SK-N-SH (cell line): Measurements from ENCODE around the gene IL16. TPM values are rescaled to one million over a fixed set of nuclear protein-coding genes. Genes with fewer than 3 reads are reported as not detected.

Source experiments
- CTCF ChIA-PET: fragments of 300-600, 350-600 bp; formaldehyde crosslinking; extraction: SDS; loops from one replicate; lab custom pipeline; 2021; lab: Yijun Ruan, JAX
- POLR2A ChIA-PET: fragments of 350-600 bp; sonication (Branson Sonifier 250); formaldehyde crosslinking; extraction: SDS; loops from one replicate; lab custom pipeline; 2020; ENCODE audit warnings: antibody characterized with exemption, inconsistent platforms; lab: Yijun Ruan, JAX
- DNase-seq: peaks from one replicate; pipeline ENCODE4 v3.0.0; 2012
- H2AFZ ChIP-seq: fragments of 200-600 bp; sonication (generic); 2 replicates; pipeline ENCODE4 v1.8.1; 2016; ENCODE audit warnings: antibody characterized with exemption, mild to moderate bottlenecking, low read depth
- H3F3A ChIP-seq: fragments of 200-600 bp; sonication (generic); replicated peaks from 2 replicates; pipeline ENCODE3; 2016; ENCODE audit warnings: antibody characterized with exemption, mild to moderate bottlenecking; ENCODE audit not compliant: insufficient read depth
- H3K27ac ChIP-seq, 2 experiments: fragments of 200-500 bp in 1 of 2; fragments of 200-600 bp in 1 of 2; sonication (Bioruptor generic) in 1 of 2; sonication (generic), shearing (Covaris generic) in 1 of 2; 2 replicates each; pipeline versions ENCODE4 v1.5.1 to v1.6.1; 2014 to 2016; ENCODE audit warnings: low read depth in 2 of 2, inconsistent platforms in 1 of 2, low read length in 1 of 2, mild to moderate bottlenecking in 1 of 2, mixed read lengths in 1 of 2
- H3K27me3 ChIP-seq: fragments of 200-600 bp; sonication (generic), shearing (Covaris generic); 2 replicates; pipeline ENCODE4 v1.6.1; 2016; ENCODE audit warnings: mixed run types; ENCODE audit not compliant: insufficient read depth
- H3K36me3 ChIP-seq, 2 experiments: fragments of 200-500 bp in 1 of 2; fragments of 200-600 bp in 1 of 2; sonication (Bioruptor generic) in 1 of 2; sonication (generic) in 1 of 2; replicated peaks in 1 of 2; 2 replicates each; pipeline versions ENCODE3 to v1.5.1; 2014 to 2016; ENCODE audit warnings: low read length in 1 of 2, mild to moderate bottlenecking in 1 of 2; ENCODE audit not compliant: insufficient read depth in 2 of 2, control insufficient read depth in 1 of 2
- H3K4me1 ChIP-seq, 2 experiments: fragments of 200-500 bp in 1 of 2; fragments of 200-600 bp in 1 of 2; sonication (Bioruptor generic) in 1 of 2; sonication (generic), shearing (Covaris generic) in 1 of 2; 2 replicates each; pipeline versions ENCODE4 v1.5.1 to v1.6.1; 2014 to 2016; ENCODE audit warnings: low read depth in 1 of 2, low read length in 1 of 2, mixed run types in 1 of 2; ENCODE audit not compliant: insufficient read depth in 2 of 2, control insufficient read depth in 1 of 2
- H3K4me2 ChIP-seq: fragments of 200-600 bp; sonication (generic), shearing (Covaris generic); 2 replicates; pipeline ENCODE4 v1.6.1; 2017; ENCODE audit warnings: mixed run types
- H3K4me3 ChIP-seq, 2 experiments: fragments of 200-500 bp in 1 of 2; fragments of 200-600 bp in 1 of 2; sonication (Bioruptor generic) in 1 of 2; sonication (generic), shearing (Covaris generic) in 1 of 2; 2 replicates each; pipeline versions ENCODE4 v1.5.1 to v1.8.1; 2014 to 2016; ENCODE audit warnings: low read depth in 2 of 2, inconsistent platforms in 1 of 2, low read length in 1 of 2, mild to moderate bottlenecking in 1 of 2, mixed read lengths in 1 of 2, moderate library complexity in 1 of 2
- H3K79me2 ChIP-seq: fragments of 200-600 bp; sonication (generic); 2 replicates; pipeline ENCODE4 v1.8.1; 2017; ENCODE audit warnings: mild to moderate bottlenecking; ENCODE audit not compliant: insufficient read depth
- H3K9ac ChIP-seq: fragments of 200-600 bp; sonication (generic); 2 replicates; pipeline ENCODE4 v1.6.1; 2017; ENCODE audit warnings: mixed run types
- H3K9me2 ChIP-seq: fragments of 200-600 bp; sonication (generic); 2 replicates; pipeline ENCODE4 v1.6.1; 2017; ENCODE audit warnings: mixed run types
- H3K9me3 ChIP-seq: fragments of 200-600 bp; sonication (generic); 2 replicates; pipeline ENCODE4 v1.6.1; 2017; ENCODE audit warnings: mixed run types, mild to moderate bottlenecking, moderate library complexity
- H4K20me1 ChIP-seq: fragments of 200-600 bp; sonication (generic); 2 replicates; pipeline ENCODE4 v1.6.1; 2017; ENCODE audit warnings: mild to moderate bottlenecking, mixed run types; ENCODE audit not compliant: insufficient read depth
- CHD2 ChIP-seq: fragments of 150-350 bp; IDR thresholded peaks from 2 replicates; pipeline ENCODE4 v1.6.1; 2018; ENCODE audit warnings: low read length; ENCODE audit not compliant: partially characterized antibody
- CTCF ChIP-seq: fragments of 200-600 bp; sonication (generic); IDR thresholded peaks from 2 replicates; pipeline ENCODE4 v1.6.1; 2017; ENCODE audit warnings: antibody characterized with exemption, mild to moderate bottlenecking, moderate library complexity
- EZH2phosphoT487 ChIP-seq: fragments of 200-600 bp; sonication (generic); IDR thresholded peaks from 2 replicates; pipeline ENCODE4 v1.6.1; 2017; ENCODE audit warnings: low read depth, mixed run types, mild to moderate bottlenecking, antibody characterized with exemption, moderate library complexity, borderline replicate concordance
- RXRA ChIP-seq: IDR thresholded peaks from 2 replicates; pipeline ENCODE4 v1.4.0; 2012; ENCODE audit warnings: low read depth, mild to moderate bottlenecking, borderline replicate concordance
- TAF1 ChIP-seq: IDR thresholded peaks from 2 replicates; pipeline ENCODE4 v1.6.1; 2012; ENCODE audit warnings: low read depth, mild to moderate bottlenecking, low read length, moderate library complexity, borderline replicate concordance
- USF2 ChIP-seq: fragments of 150-350 bp; IDR thresholded peaks from 2 replicates; pipeline ENCODE4 v1.6.1; 2017; ENCODE audit warnings: antibody characterized with exemption, low read length, low read depth, borderline replicate concordance
- YY1 ChIP-seq: IDR thresholded peaks from 2 replicates; pipeline ENCODE4 v1.4.0; 2012; ENCODE audit warnings: low read depth, mild to moderate bottlenecking
- ZBTB33 ChIP-seq: IDR thresholded peaks from 2 replicates; pipeline ENCODE4 v1.4.0; 2012; ENCODE audit warnings: low read depth, borderline replicate concordance
- WGBS: methylation state at CpG from one replicate; pipeline ENCODE4 v1.1.6; 2017; ENCODE audit warnings: low lambda C conversion rate; 5-methylcytosine and 5-hydroxymethylcytosine counted together
- polyA plus RNA-seq, 3 experiments: library from polyadenylated mRNA; depleted of rRNA; stranded (reverse); fragments of >200 nt; gene quantifications; 2 replicates each; pipeline ENCODE4 v1.2.3, GENCODE V29; 2012

IL16 gene
- polyA plus RNA-seq, 1 of the 3 experiments (the other 2 are of a cell fraction) = not detected

- POLR2A ChIA-PET = no interaction called here
These were observed 142.6 kb downstream of the IL16 start for GRCh38 chr15:81339321-81339720.

More at GRCh38 chr15:81339321-81339720, 142.6 kb downstream of the IL16 start:
- Histone ChIP-seq H3K9me3 (no peaks in the 10 kb centered on the region), H3K27ac (no peak overlapping the region; a peak in 1 of 4 replicates), H2AFZ (no peak overlapping the region), H3K79me2 (no peaks in the 10 kb centered on the region), H3K9ac (no peak overlapping the region), H3F3A (peaks cover 12% of the 10 kb centered on the region), H4K20me1 (0 out of 2 replicates have a peak, but pooled peaks cover 9% of the 10 kb centered on the region), H3K4me2 (peak overlapping the region; percentile 27), H3K9me2 (no peaks in the 10 kb centered on the region), H3K4me3 (no peak overlapping the region), H3K4me1 (peaks cover 0 to 12% of the 10 kb centered on the region in 2 experiments; a peak in 2 of 4 replicates), H3K36me3 (no peaks in the 10 kb centered on the region), H3K27me3 (no peaks in the 10 kb centered on the region; the same call in 1 of the 2 replicates)
- TF ChIP-seq USF2 (no peak), YY1 (no peak), CHD2 (no peak), TAF1 (no peak), RXRA (no peak), EZH2phosphoT487 (no peak), ZBTB33 (no peak), CTCF (no peak)
- CTCF ChIA-PET = interaction anchor here (0.6 to 1.3 kb wide), 3 partner anchors 24 to 74 kb away, joined by 3 to 4 read pairs (median 4); no protein-coding TSS in a partner anchor
- no peak for DNase-seq
- WGBS = 64% methylated on average over 5 of the region's 5 CpGs
